Gastrocnemius medialis (tissue), 4 donors: ENCODE data around the gene PLXNA3. TPM values are rescaled to one million over a fixed set of nuclear protein-coding genes. Genes with fewer than 3 reads are reported as not detected.

Source experiments
- ATAC-seq, 2 donors: fragments of 150-250 bp; one replicate each; pipeline ENCODE4 v1.9.1; 2016
- DNase-seq, 2 donors: peaks; one replicate each; pipeline ENCODE4 v3.0.0-alpha.2; 2019
- H3K27ac ChIP-seq, 4 donors: fragments of 200-600 bp; sonication (generic); 1 replicate in 1 of 4; 2 replicates in 3 of 4; pipeline ENCODE4 v1.5.1; 2016 to 2018; ENCODE audit warnings: mild to moderate bottlenecking in 2 of 4, moderate library complexity in 1 of 4
- H3K27me3 ChIP-seq, 3 donors: fragments of 200-600 bp; sonication (generic) in 2 of 3; 1 replicate in 1 of 3; 2 replicates in 2 of 3; pipeline versions ENCODE4 v1.5.1 to v1.6.0; 2016 to 2019; ENCODE audit warnings: mild to moderate bottlenecking in 1 of 3, moderate library complexity in 1 of 3
- H3K36me3 ChIP-seq, 2 donors: fragments of 200-600 bp; sonication (generic) in 1 of 2; one replicate each; pipeline ENCODE4 v1.5.1; 2017 to 2018
- H3K4me1 ChIP-seq, 2 donors: fragments of 200-600 bp; sonication (generic) in 1 of 2; one replicate each; pipeline ENCODE4 v1.5.1; 2016 to 2017; ENCODE audit warnings: mild to moderate bottlenecking in 2 of 2
- H3K4me3 ChIP-seq, 4 donors: fragments of 200-600 bp; sonication (generic) in 3 of 4; 1 replicate in 1 of 4; 2 replicates in 3 of 4; pipeline ENCODE4 v1.5.1; 2016 to 2019; ENCODE audit warnings: mild to moderate bottlenecking in 2 of 4
- H3K9me3 ChIP-seq, 3 donors: fragments of 200-600 bp; sonication (generic) in 2 of 3; 1 replicate in 1 of 3; 2 replicates in 2 of 3; pipeline ENCODE4 v1.5.1; 2016 to 2019
- CTCF ChIP-seq, 5 experiments: fragments of 450-650 bp in 3 of 5; fragments of 200-600 bp in 2 of 5; sonication (generic) in 2 of 5; IDR thresholded peaks in 4 of 5; conservative IDR thresholded peaks in 1 of 5; 1 replicate in 4 of 5; 2 replicates in 1 of 5; pipeline ENCODE4 v1.5.1; 2016 to 2019; ENCODE audit warnings: antibody characterized with exemption in 5 of 5, mild to moderate bottlenecking in 3 of 5, moderate library complexity in 3 of 5
- POLR2A ChIP-seq, 2 donors: fragments of 450-650 bp; IDR thresholded peaks; one replicate each; pipeline ENCODE4 v1.6.1; 2017; ENCODE audit warnings: antibody characterized with exemption in 2 of 2, mild to moderate bottlenecking in 2 of 2, moderate library complexity in 2 of 2
- in situ Hi-C, 4 donors: fragments of 200-750 bp; cut with MboI; loops; one replicate each; pipeline versions ENCODE4 v1.15.0 to v1.8.0; 2017; ENCODE audit warnings: low sequenced_read_pairs in 4 of 4
- intact Hi-C: fragments of 100-400 bp; cut with DNase I; formaldehyde crosslinking; loops from one replicate; pipeline ENCODE4 v1.15.1; 2023; ENCODE audit warnings: low total_unique reads
- total RNA-seq, 4 donors: library from RNA; depleted of rRNA; stranded (reverse); fragments of >200 nt; gene quantifications; one replicate each; pipeline versions ENCODE4 v1.1.0 to v1.2.3, GENCODE V29; 2016

Gene PLXNA3
- total RNA-seq, 4 donors from 2014 or later, result 1.2 to 10.7 (median 2.8) TPM

DNA sequence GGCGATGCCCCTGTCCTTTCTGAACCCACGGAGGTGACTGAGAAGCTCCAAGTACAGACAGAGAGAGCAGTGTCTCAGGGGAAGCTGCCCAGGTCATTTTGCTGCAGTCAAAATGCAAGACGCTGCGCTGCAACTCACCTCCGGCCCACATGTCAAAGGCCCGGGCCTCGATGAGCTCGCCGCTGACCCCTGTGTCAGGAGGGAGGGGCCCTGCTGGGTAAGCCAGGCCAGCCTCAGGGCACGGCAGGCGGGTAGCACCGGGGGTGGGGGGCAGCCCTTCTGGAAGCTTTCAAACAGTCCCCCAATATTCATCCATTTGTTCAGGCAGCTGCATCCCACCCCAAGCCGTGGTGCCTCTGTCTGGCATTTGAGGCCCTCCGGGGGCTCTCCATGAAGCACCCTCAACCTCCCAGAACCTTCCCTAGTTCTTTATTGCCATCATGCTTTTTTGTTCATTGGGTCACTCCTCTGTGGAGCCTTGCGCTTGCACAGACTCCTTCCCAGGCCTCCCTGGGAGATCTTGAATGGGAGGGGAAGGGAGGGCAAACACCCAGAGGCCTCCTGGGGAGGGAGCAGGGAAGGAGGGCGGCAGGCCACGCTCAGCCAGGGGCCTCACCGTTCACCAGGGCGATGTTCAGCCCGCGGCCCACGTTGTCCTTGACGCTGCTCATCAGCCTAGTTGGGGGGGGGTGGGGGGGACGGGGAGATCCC is 49.7 kb downstream of the PLXNA3 start:
- intact Hi-C loops, result no loop called here
- no peak overlapping the region for H3K4me3 ChIP-seq
- in situ Hi-C loops, result no loop called here
- DNase-seq (no peak), ATAC-seq (no peak)
- no peak overlapping the region for H3K27ac ChIP-seq
- no peaks in the 10 kb centered on the region for H3K27me3 ChIP-seq
- no peaks in the 10 kb centered on the region for H3K9me3 ChIP-seq
- H3K4me1 ChIP-seq, result no peaks in the 10 kb centered on the region
- peaks cover 0 to 4% of the 10 kb centered on the region in 2 donors for H3K36me3 ChIP-seq
- TF ChIP-seq POLR2A (IDR thresholded peaks at IDR 0.05) (no peak), CTCF (IDR thresholded peaks at IDR 0.05 in 4 of 5, conservative IDR thresholded peaks at IDR 0.05 in 1 of 5) (no peak)

DNA sequence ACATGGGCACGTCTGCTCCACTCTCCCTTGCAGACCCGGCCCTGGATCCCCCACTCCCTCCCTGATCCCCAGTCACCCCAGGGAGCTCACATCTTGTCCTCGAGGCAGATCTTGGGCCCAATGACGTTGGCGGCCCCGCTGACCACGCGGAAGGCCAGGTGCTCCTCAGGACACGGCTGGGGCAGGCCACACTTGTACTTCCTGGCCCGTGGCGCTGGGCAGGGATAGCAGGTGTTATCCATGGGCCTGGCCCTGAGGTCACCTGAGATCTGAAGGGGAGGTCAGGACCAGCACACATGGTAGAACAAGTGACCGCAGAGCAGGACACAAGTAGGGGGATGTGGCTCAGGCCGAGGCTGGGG is 50.3 kb downstream of the PLXNA3 start:
- DNase-seq (no peak), ATAC-seq (no peak)
- Histone ChIP-seq H3K4me1 (no peaks in the 10 kb centered on the region), H3K36me3 (peaks cover 0 to 4% of the 10 kb centered on the region in 2 donors), H3K4me3 (no peak overlapping the region), H3K9me3 (no peaks in the 10 kb centered on the region), H3K27ac (no peak overlapping the region), H3K27me3 (no peaks in the 10 kb centered on the region)
- TF ChIP-seq CTCF (IDR thresholded peaks at IDR 0.05 in 4 of 5, conservative IDR thresholded peaks at IDR 0.05 in 1 of 5) (no peak), POLR2A (IDR thresholded peaks at IDR 0.05) (no peak)
- intact Hi-C loops (no loop called here), in situ Hi-C loops (no loop called here)

DNA sequence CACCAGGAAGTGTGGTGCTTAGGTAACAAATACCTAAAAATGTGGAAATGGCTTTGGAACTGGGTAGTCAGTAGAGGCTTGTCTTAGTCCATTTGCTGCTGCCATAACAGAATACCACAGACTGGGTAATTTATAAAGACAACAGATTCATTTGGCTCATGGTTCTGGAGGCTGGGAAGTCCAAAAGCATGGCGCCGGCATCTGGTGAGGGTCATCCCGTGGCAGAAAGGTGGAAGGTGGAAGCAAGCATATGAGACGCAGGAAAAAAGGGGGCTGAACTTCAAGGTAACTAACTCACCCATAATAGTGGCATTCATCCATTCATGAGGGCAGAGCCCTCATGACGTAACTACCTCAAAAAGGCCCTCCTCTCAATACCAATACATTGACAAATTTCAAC is 51.4 kb downstream of the PLXNA3 start:
- Histone ChIP-seq H3K27ac (no peak overlapping the region), H3K4me1 (no peaks in the 10 kb centered on the region), H3K27me3 (no peaks in the 10 kb centered on the region), H3K4me3 (no peak overlapping the region), H3K36me3 (peaks cover 0 to 4% of the 10 kb centered on the region in 2 donors), H3K9me3 (no peaks in the 10 kb centered on the region)
- no peak for DNase-seq
- intact Hi-C loops, result no loop called here
- in situ Hi-C loops, result no loop called here
- ATAC-seq, result no peak
- no peak for TF ChIP-seq POLR2A (IDR thresholded peaks at IDR 0.05)
- no peak for TF ChIP-seq CTCF (IDR thresholded peaks at IDR 0.05 in 4 of 5, conservative IDR thresholded peaks at IDR 0.05 in 1 of 5)

DNA sequence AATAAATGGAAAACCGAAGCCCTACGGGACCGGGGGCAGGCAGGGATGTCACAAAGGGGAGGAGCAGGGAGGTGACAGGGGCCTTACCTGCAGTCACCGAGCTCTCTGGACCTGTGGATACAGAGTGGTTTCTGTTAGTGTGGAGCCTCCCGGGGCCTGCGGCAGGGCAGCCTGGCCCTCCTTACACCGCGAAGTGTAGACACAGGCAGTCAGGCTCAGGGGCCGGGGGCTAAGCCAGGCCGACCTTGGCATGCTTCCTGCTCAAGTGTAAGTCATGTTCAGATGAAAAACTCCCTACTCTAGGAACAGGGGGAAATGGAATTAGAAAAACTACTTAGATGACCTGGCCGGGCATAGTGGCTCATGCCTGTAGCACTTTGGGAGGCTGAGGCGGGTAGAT is 53.7 kb downstream of the PLXNA3 start:
- Histone ChIP-seq H3K36me3 (no peaks in the 10 kb centered on the region), H3K4me1 (peaks cover 0 to 9% of the 10 kb centered on the region in 2 donors), H3K9me3 (no peaks in the 10 kb centered on the region), H3K27ac (no peak overlapping the region), H3K4me3 (no peak overlapping the region), H3K27me3 (no peaks in the 10 kb centered on the region)
- ATAC-seq (no peak), DNase-seq (no peak)
- intact Hi-C loops, result loop anchor here (10.0 kb wide), 1 partner anchor 587 kb away; the partner anchor contains the start of gene ARHGAP4
- TF ChIP-seq POLR2A (IDR thresholded peaks at IDR 0.05) (no peak), CTCF (IDR thresholded peaks at IDR 0.05 in 4 of 5, conservative IDR thresholded peaks at IDR 0.05 in 1 of 5) (no peak)
- in situ Hi-C loops, result no loop called here
